Measurements from ENCODE around the gene BSPRY.
"Not testable (repeated sequence)": the region's sequence is repeated elsewhere in the genome, so short reads cannot be mapped to it uniquely, and the experiment has no call there.

Gene BSPRY

DNA sequence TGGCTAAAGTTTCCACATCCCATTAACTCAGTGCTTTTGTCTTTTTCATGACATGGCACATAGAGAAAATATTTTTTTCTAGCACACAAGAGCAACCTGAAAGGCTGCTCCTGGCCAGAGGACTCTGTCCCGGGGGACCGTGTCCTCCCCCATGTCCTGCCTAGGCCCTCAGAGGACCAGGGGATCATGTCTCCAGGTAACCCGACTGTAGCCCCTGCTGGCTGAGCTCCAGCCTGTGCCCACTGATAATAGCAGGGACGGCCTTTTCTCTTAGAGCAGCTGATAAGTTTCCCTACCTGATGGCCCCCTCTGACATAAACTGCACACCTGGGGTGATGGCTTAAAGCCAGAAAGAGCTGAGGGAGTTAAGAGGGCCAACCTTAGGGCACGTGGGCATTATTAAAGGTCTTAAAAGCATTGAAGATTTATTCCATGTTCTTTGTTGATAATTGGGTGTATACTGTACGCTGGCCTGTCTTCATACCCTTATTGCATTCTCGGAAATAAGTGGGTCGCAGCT, 21.5 kb downstream of the BSPRY start:
- DNase-seq (ENCODE audit: low spot score) = no peak

GRCh38 chr9:113372059-113372458, 22.7 kb downstream of the BSPRY start:
- DNase-seq (ENCODE audit: low spot score) = no peak

GRCh38 chr9:113373256-113373655, 23.9 kb downstream of the BSPRY start:
- DNase-seq (ENCODE audit: low spot score) = no peak

GRCh38 chr9:113373676-113374392, 24.5 kb downstream of the BSPRY start:
- no peak for DNase-seq (ENCODE audit: low spot score)

DNA sequence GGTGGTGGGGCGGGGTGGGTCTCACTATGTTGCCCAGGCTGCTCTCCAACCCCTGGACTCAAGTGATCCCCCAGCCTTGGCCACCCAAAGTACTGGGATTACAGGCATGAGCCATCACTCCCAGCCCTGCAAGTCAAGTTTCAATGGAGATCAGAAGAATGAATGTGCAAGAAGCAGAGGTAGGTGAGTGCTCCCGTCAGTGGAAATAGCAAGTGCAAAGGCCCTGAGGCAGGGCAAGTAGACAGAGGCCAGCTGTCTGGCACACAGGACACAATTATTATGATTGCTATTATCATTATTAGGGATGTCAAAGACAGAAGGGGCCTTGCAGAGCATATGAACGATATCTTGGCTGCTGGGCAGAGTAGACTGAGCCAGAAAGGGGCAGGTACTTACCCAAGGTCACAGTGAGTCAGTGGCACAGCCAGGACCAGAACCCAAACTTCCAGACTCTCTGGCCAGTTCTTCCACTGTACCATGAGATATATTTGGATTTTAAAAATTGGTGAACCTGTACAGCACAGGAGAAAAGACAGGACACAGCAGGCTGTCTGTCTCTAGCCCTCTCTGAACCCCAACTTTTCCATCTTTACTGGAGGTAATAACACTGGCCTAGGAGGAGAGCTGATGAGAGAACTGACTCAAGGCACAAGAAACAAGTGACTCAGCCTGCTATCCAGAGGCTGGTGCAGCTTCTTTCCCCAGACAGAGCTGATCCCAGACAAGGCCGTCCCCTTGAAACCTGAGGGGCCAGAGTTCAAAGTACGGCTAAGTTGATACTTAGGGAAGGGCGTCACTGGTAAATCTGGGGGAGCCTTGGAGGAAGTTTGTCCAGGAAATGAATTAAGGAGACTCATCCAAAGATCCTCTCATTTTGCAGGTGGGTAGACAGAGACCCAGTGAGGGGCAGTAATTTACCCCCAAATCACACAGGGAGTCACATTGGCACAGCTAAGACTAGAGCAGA, 26.0 kb downstream of the BSPRY start:
- DNase-seq (ENCODE audit: low spot score) = no peak

GRCh38 chr9:113376634-113377567, 27.6 kb downstream of the BSPRY start, which contains the start of gene HDHD3:
Gene HDHD3, minus strand, starts transcription at chr9:113376986. Its CDS starts 2,632 bp downstream, at chr9:113374354.
- DNase-seq (ENCODE audit: low spot score) = peak; percentile 86

GRCh38 chr9:113379094-113379828, 29.9 kb downstream of the BSPRY start:
- not testable (repeated sequence) for DNase-seq (ENCODE audit: low spot score)

DNA sequence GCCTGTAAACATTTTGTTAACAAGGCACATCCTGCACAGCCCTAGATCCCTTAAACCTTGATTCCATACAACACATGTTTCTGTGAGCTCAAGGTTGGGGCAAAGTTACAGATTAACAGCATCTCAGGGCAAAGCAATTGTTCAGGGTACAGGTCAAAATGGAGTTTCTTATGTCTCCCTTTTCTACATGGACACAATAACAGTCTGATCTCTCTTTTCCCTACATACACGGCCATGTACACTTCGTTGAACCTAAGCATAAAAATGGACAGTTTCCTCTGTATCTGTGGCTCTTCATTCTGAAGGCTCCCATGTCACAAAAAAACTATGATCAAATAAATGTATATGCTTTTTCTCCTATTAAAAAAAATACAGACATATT, 30.5 kb downstream of the BSPRY start:
- not testable (repeated sequence) for DNase-seq (ENCODE audit: low spot score)

DNA sequence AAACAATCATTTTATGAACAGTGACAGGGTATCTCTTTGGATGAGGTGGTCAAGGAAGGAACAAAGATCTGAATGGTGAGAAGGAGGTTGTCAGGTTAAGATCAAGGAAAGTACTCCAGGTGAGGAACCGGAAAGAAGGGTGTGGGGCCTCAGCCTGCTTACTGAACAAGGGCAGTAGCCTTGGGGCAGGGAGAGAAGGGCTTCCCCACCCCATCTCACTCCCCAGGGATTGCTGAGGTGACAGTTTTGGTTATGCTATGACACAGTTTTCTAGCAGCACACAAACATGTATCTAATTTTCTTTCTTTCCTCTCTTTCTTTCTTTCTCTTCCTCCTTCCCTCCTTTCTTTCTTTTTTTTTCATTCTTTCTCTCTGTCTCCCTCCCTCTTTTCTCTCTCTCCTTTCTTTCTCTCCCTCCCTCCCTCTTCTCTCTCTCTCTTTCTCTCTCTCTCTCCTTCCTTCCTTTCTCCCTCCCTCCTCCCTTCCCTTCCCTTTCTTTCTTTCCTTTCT, 31.6 kb downstream of the BSPRY start:
- DNase-seq (ENCODE audit: low spot score) = no peak

DNA sequence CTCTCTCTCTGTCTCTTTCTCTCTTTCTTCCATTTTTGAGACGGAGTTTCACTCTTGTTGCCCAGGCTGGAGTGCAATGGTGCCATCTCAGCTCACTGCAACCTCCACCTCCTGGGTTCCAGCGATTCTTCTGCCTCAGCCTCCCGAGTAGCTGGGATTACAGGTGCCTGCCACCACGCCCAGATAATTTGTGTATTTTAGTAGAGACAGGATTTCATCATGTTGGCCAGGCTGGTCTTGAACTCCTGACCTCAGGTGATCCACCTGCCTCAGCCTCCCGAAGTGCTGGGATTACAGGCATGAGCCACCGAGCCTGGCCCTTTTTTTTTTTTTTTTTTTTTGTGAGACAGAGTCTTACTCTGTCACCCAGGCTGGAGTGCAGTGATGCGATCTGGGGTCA, 32.1 kb downstream of the BSPRY start:
- DNase-seq (ENCODE audit: low spot score) = not testable (repeated sequence)

DNA sequence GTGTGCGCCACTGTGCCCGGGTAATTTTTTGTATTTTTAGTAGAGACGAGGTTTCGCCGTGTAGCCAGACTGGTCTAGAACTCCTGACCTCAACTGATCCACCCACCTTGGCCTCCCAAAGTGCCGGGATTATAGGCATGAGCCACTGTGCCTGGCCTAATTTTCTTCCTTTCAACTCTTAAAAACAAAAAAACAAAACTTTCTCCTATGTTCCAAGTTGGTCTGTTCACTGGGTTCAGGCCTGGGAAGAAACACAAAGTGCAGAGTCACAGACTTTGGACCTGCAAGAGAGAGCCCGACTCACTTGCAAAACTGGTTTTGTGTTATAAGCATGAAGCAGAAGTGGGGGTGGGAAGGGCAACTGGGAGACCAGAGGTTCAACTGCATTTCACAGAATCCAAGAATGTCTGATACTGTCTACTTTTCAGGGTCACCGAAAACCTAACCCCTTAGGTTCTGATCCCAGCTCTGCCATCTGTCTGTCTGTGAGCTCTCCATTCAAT, 32.6 kb downstream of the BSPRY start:
- no peak for DNase-seq (ENCODE audit: low spot score)

DNA sequence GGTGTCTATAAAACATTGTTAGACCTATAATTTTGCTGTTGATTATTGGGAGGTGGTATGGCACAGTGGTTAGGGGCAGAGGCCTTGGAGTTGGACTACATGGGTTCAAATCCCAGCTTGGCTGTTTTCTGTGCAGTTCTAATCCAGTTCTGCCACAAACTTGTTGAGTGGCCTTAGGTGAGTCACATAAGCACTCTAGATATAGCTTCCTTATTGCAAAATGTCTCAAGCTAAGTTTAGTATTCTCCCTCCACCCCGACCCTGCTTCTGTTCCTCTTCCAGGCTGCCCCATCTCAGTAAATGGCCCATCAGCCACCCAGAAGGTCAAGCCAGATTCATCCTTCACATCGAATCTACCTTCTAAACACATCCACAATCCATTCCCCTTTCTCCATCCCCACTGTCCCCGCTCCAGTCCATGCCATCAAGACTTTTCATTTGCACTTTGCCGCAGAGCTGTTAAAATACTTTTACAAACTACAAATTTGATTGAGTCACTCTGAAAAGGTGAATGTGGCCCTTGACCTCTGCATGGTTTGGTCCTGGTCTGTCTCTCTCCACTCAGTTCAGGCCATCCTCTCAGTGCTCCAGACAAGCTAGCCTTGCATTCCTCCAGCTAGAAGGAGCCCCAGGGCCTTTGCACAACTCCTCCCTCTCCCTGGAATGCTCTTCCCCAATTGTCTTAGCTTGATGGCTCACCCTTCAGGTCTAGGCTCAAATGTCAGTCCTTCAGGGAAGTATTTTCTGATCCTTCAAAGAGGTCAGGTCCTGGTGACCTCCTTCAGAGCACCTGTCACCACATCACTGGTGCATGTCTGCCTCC, 37.4 kb downstream of the BSPRY start:
- no peak for DNase-seq (ENCODE audit: low spot score)

- DNase-seq (ENCODE audit: low spot score) = no peak
These were observed 38.4 kb downstream of the BSPRY start for GRCh38 chr9:113387560-113388230.

DNA sequence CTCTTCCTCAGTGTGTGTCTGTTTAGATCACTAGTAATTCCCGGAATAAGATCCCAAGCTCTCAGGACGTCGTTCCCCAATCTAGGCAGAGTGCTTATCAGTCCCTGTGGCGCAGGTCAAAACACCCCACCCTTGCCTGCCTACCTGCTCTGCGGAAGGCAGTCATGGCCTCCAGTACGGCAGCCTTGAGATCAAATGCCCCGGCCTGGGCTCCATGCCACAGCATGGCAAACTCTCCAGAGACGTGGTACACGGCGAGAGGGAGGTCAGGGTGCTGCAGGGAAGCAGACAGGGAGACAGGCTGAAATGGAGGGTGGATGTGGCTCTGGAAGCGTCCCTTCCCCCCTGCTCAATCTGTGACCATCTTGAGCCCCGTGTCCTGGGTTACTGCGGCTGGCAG, 39.5 kb downstream of the BSPRY start:
- no peak for DNase-seq (ENCODE audit: low spot score)

- no peak for DNase-seq (ENCODE audit: low spot score)
These were observed 40.1 kb downstream of the BSPRY start for GRCh38 chr9:113389451-113389850.

- no peak for DNase-seq (ENCODE audit: low spot score)
These were observed 41.0 kb downstream of the BSPRY start for GRCh38 chr9:113390192-113390960.

- no peak for DNase-seq (ENCODE audit: low spot score)
These were observed 42.6 kb downstream of the BSPRY start for GRCh38 chr9:113391917-113392316.

DNA sequence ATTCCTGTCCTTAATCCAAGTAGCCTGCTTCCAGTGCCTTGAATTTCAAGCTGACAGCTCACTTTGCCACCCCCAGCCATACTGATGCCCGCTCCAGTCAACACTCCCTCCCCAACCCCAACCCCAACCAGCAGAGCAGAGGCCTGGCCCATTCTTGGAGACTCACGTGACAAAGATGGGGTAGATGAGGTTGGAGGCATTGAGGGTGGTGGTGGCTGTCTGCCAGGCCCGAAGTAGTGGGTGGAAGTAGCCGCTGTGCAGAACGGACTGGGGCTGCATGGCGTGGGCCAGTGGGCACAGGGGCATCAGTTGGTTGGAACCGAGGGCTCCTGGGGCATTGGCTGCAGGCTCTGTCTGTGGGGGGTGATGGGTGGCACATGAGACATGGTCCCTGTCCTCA, 43.9 kb downstream of the BSPRY start:
- DNase-seq (ENCODE audit: low spot score) = no peak
